ENCODE data around the gene PRR35. TPM values are rescaled to one million over a fixed set of nuclear protein-coding genes. Genes with fewer than 3 reads are reported as not detected.

The PRR35 gene
- total RNA-seq, 1 experiment from 2014 or later = not detected

- CTCF ChIA-PET = interaction anchor here (0.6 kb wide), 2 partner anchors 219 to 346 kb away, joined by 6 to 8 read pairs; partner anchors contain the start of gene RPUSD1
- BruUV-seq (replicated peaks) = no TSS peak
- H3K36me3 Mint-ChIP-seq (ENCODE audit: insufficient read depth, unreplicated experiment) = peaks cover 31% of the 10 kb centered on the region
- H3K4me1 Mint-ChIP-seq (ENCODE audit: low read depth, unreplicated experiment) = peaks cover 16% of the 10 kb centered on the region
- H3K27ac Mint-ChIP-seq (ENCODE audit: unreplicated experiment) = peak overlapping the region; percentile 72
- H3K4me3 Mint-ChIP-seq (ENCODE audit: low read depth, unreplicated experiment) = peak overlapping the region; percentile 58
- no peaks in the 10 kb centered on the region for H3K9me3 Mint-ChIP-seq (ENCODE audit: low read depth, unreplicated experiment)
- intact Hi-C loops (cut with micrococcal nuclease; ENCODE audit: unreplicated experiment) = no loop called here
- no peak for DNase-seq
- H3K27me3 Mint-ChIP-seq (ENCODE audit: unreplicated experiment) = peaks cover 27% of the 10 kb centered on the region
- TF ChIP-seq, protein P1, sequence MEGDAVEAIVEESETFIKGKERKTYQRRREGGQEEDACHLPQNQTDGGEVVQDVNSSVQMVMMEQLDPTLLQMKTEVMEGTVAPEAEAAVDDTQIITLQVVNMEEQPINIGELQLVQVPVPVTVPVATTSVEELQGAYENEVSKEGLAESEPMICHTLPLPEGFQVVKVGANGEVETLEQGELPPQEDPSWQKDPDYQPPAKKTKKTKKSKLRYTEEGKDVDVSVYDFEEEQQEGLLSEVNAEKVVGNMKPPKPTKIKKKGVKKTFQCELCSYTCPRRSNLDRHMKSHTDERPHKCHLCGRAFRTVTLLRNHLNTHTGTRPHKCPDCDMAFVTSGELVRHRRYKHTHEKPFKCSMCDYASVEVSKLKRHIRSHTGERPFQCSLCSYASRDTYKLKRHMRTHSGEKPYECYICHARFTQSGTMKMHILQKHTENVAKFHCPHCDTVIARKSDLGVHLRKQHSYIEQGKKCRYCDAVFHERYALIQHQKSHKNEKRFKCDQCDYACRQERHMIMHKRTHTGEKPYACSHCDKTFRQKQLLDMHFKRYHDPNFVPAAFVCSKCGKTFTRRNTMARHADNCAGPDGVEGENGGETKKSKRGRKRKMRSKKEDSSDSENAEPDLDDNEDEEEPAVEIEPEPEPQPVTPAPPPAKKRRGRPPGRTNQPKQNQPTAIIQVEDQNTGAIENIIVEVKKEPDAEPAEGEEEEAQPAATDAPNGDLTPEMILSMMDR (IDR thresholded peaks at IDR 0.05; ENCODE audit: unreplicated experiment) = no peak
Observed at GRCh38 chr16:568401-569258, 8.4 kb downstream of the PRR35 start.

GRCh38 chr16:569445-570254 is 9.5 kb downstream of the PRR35 start, which contains the start of gene PIGQ:
Gene PIGQ (plus strand): TSS chr16:569968. CDS start chr16:574075, 4,107 bp downstream.
- intact Hi-C loops (cut with micrococcal nuclease; ENCODE audit: unreplicated experiment) = no loop called here
- CTCF ChIA-PET = interaction anchor here (0.6 kb wide), 1 partner anchor 218 kb away, joined by 8 read pairs; the partner anchor contains the start of gene RPUSD1
- Mint-ChIP-seq H3K36me3 (ENCODE audit: insufficient read depth, unreplicated experiment) (peaks cover 31% of the 10 kb centered on the region), H3K27ac (ENCODE audit: unreplicated experiment) (peak within 1 kb of the TSS; percentile 72), H3K9me3 (ENCODE audit: low read depth, unreplicated experiment) (no peaks in the 10 kb centered on the region), H3K4me3 (ENCODE audit: low read depth, unreplicated experiment) (peak within 1 kb of the TSS; percentile 58), H3K4me1 (ENCODE audit: low read depth, unreplicated experiment) (peaks cover 16% of the 10 kb centered on the region), H3K27me3 (ENCODE audit: unreplicated experiment) (peaks cover 20% of the 10 kb centered on the region)
- BruUV-seq (replicated peaks) = no TSS peak
- TF ChIP-seq, protein P1 (IDR thresholded peaks at IDR 0.05; ENCODE audit: unreplicated experiment) = no peak
- peak; percentile 70 for DNase-seq

DNA sequence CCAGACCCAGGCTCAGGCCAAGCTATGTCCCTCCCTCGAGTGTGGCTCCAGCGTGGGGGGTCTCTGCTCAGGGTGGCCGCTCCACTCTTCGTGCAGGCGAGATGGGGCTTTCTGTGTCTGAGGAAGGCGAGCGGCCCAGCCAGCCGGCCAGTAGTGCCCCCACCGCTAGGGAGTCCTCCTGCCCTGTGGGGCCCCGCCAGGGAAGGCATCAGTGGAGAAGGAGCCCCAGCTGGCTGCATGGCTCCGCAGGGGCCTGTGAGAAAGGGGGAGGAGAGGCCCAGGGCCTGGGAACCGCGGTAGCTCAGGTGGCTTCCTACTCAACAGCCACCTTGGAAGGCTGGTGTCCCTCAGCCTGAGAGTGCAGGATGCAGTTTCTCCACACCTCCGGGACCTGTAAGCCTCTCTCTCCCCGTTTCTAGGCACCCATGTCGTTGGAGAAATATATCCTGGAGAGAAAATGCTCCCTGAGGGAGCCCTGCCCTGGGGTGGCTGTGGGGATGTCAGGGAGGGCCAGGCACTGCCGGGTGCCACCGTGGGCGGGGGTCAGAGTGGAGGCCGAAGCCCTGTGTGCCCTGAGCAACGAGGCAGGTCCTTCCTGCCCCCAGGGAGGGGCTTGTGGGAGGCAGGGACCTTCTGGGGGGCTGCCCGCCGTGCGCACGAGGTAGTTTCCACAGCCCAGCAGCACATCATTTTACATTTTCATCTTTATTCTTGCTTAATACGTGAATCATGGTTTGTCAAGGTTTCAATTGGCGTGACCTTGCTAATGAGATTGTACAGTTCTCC is 12.9 kb downstream of the PRR35 start:
- no peaks in the 10 kb centered on the region for H3K27me3 Mint-ChIP-seq (ENCODE audit: unreplicated experiment)
- H3K4me3 Mint-ChIP-seq (ENCODE audit: low read depth, unreplicated experiment) = no peak overlapping the region
- BruUV-seq (replicated peaks) = no TSS peak
- H3K36me3 Mint-ChIP-seq (ENCODE audit: insufficient read depth, unreplicated experiment) = peaks cover 40% of the 10 kb centered on the region
- intact Hi-C loops (cut with micrococcal nuclease; ENCODE audit: unreplicated experiment) = no loop called here
- no peak for DNase-seq
- no peak overlapping the region for H3K27ac Mint-ChIP-seq (ENCODE audit: unreplicated experiment)
- CTCF ChIA-PET = no interaction called here
- no peaks in the 10 kb centered on the region for H3K9me3 Mint-ChIP-seq (ENCODE audit: low read depth, unreplicated experiment)
- peaks cover 16% of the 10 kb centered on the region for H3K4me1 Mint-ChIP-seq (ENCODE audit: low read depth, unreplicated experiment)
- TF ChIP-seq, protein P1 (IDR thresholded peaks at IDR 0.05; ENCODE audit: unreplicated experiment) = no peak

Measured in Calu3 (cell line).